T-helper 1 cell treated with Interleukin-12 subunit alpha and Interleukin-12 subunit beta and Interleukin-4 antibody, amounts not matched to agents 30 μg/mL and 1 μg/mL, for 36 hours (primary cell): Measurements from ENCODE around the gene CES4A.
"Not testable (repeated sequence)": the region's sequence is repeated elsewhere in the genome, so short reads cannot be mapped to it uniquely, and the experiment has no call there.

Experiments used
- H3K27ac Mint-ChIP-seq: one replicate; pipeline ENCODE4 v1.8.0; 2021; ENCODE audit warnings: mild to moderate bottlenecking, mixed read lengths
- H3K27me3 Mint-ChIP-seq: one replicate; pipeline ENCODE4 v1.8.0; 2021; ENCODE audit warnings: low read depth, mixed read lengths
- H3K36me3 Mint-ChIP-seq: one replicate; pipeline ENCODE4 v1.8.0; 2021; ENCODE audit warnings: low read depth, mixed read lengths
- H3K4me1 Mint-ChIP-seq: one replicate; pipeline ENCODE4 v1.8.0; 2021; ENCODE audit warnings: low read depth, mixed read lengths
- H3K4me3 Mint-ChIP-seq: one replicate; pipeline ENCODE4 v1.8.0; 2021; ENCODE audit warnings: mild to moderate bottlenecking, moderate library complexity, mixed read lengths
- H3K9me3 Mint-ChIP-seq: one replicate; pipeline ENCODE4 v1.8.0; 2021; ENCODE audit warnings: mixed read lengths

Gene CES4A

DNA sequence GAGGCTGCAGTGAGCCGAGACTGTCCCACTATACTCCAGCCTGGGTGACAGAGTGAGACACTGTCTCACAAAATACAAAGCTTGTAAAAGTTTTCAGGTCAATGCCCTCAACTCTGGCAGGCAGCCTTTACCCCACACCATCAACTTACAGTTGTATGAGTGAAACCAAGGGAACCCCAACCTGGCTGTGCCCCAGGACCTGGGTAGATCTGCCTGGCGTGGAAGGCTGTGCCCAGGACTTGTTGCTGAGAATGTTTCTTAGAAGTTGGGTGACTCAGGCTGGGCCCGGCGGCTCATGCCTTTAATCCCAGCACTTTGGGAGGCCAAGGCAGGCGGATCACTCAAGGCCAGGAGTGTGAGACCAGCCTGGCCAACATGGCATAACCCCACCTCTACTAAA, 19.5 kb upstream of the CES4A start:
- no peak overlapping the region for H3K4me3 Mint-ChIP-seq
- H3K27me3 Mint-ChIP-seq: peaks cover 4% of the 10 kb centered on the region
- no peaks in the 10 kb centered on the region for H3K9me3 Mint-ChIP-seq
- no peak overlapping the region for H3K27ac Mint-ChIP-seq
- H3K36me3 Mint-ChIP-seq: no peaks in the 10 kb centered on the region
- H3K4me1 Mint-ChIP-seq: no peaks in the 10 kb centered on the region

GRCh38 chr16:66970775-66971720, 17.3 kb upstream of the CES4A start:
- Mint-ChIP-seq H3K27ac (no peak overlapping the region), H3K4me3 (no peak overlapping the region), H3K27me3 (no peaks in the 10 kb centered on the region), H3K36me3 (peaks cover 4% of the 10 kb centered on the region), H3K4me1 (peaks cover 13% of the 10 kb centered on the region), H3K9me3 (no peaks in the 10 kb centered on the region)

GRCh38 chr16:66972983-66973382, 15.4 kb upstream of the CES4A start:
- Mint-ChIP-seq H3K9me3 (no peaks in the 10 kb centered on the region), H3K4me3 (no peak overlapping the region), H3K4me1 (peaks cover 22% of the 10 kb centered on the region), H3K36me3 (peaks cover 4% of the 10 kb centered on the region), H3K27ac (no peak overlapping the region), H3K27me3 (no peaks in the 10 kb centered on the region)

DNA sequence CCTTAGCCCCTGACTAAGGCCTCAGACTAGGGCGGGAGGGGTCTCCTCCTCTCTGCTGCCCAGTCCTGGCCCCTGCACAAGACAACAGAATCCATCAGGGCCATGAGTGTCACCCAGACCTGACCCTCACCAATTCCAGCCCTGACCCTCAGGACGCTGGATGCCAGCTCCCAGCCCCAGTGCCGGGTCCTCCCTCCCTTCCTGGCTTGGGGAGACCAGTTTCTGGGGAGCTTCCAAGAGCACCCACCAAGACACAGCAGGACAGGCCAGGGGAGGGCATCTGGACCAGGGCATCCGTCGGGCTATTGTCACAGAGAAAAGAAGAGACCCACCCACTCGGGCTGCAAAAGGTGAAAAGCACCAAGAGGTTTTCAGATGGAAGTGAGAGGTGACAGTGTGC, 14.7 kb upstream of the CES4A start:
- Mint-ChIP-seq H3K27ac (no peak overlapping the region), H3K36me3 (peaks cover 4% of the 10 kb centered on the region), H3K9me3 (no peaks in the 10 kb centered on the region), H3K4me3 (no peak overlapping the region), H3K27me3 (no peaks in the 10 kb centered on the region), H3K4me1 (peaks cover 26% of the 10 kb centered on the region)

- H3K4me1 Mint-ChIP-seq: peaks cover 32% of the 10 kb centered on the region
- not testable (repeated sequence) for H3K36me3 Mint-ChIP-seq, H3K27me3 Mint-ChIP-seq, H3K9me3 Mint-ChIP-seq
- H3K4me3 Mint-ChIP-seq: peak overlapping the region; percentile 81
- peak overlapping the region; percentile 87 for H3K27ac Mint-ChIP-seq
These were observed 14.0 kb upstream of the CES4A start for GRCh38 chr16:66974156-66974931.

GRCh38 chr16:66974932-66975246, 13.5 kb upstream of the CES4A start:
- H3K27me3 Mint-ChIP-seq, H3K9me3 Mint-ChIP-seq, H3K36me3 Mint-ChIP-seq: not testable (repeated sequence)
- Mint-ChIP-seq H3K27ac (peak overlapping the region; percentile 87), H3K4me1 (peaks cover 34% of the 10 kb centered on the region), H3K4me3 (peak overlapping the region; percentile 81)

DNA sequence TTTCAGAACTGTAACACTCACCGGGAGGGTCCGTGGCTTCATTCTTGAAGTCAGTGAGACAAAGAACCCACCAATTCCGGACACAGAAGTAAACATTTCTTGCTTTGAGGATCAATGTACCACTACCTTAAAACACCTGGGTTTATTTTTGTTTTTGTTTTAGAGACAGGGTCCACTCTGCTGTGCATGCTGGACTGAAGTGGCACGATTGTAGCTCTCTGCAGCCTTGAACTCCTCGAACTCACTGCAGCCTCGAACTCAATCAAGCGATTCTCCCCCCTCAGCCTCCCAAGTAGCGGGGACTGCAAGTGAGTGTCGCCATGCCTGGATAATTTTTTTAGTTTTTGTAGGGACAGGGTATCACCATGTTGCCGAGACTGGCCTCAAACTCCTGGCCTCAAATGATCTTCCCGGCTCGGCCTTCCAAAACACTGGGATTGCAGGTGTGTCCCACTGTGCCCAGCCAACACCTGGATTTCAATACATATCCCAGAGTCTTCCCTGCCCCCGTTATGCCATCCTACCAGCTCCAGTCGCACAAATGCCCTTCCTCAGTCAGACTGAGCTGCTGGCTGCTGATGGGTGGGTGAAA, 13.0 kb upstream of the CES4A start:
- H3K9me3 Mint-ChIP-seq: no peaks in the 10 kb centered on the region
- H3K36me3 Mint-ChIP-seq: peaks cover 4% of the 10 kb centered on the region
- H3K27ac Mint-ChIP-seq: peak overlapping the region; percentile 87
- H3K4me1 Mint-ChIP-seq: peaks cover 35% of the 10 kb centered on the region
- H3K27me3 Mint-ChIP-seq: no peaks in the 10 kb centered on the region
- H3K4me3 Mint-ChIP-seq: peak overlapping the region; percentile 81

DNA sequence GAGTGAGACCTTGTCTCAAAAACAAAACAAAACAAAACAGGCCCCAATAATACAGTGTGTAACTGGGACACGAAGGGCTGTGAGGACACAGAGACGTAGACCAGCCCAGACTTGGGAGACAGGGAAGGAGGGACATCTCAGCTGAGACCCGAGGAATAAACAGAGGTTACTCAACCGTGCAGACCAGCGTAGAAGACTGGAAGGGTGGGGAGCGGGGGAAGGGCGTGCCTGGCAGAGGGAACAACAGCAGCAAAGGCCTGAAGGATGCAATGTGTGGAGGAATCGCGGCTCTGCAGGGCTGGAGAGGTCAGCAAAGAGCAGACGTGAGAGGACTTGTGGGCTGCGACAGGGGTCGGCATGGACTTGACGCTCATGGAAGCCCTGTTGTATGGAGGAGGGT, 11.6 kb upstream of the CES4A start:
- peak overlapping the region; percentile 74 for H3K27ac Mint-ChIP-seq
- H3K4me3 Mint-ChIP-seq: no peak overlapping the region
- peaks cover 40% of the 10 kb centered on the region for H3K4me1 Mint-ChIP-seq

DNA sequence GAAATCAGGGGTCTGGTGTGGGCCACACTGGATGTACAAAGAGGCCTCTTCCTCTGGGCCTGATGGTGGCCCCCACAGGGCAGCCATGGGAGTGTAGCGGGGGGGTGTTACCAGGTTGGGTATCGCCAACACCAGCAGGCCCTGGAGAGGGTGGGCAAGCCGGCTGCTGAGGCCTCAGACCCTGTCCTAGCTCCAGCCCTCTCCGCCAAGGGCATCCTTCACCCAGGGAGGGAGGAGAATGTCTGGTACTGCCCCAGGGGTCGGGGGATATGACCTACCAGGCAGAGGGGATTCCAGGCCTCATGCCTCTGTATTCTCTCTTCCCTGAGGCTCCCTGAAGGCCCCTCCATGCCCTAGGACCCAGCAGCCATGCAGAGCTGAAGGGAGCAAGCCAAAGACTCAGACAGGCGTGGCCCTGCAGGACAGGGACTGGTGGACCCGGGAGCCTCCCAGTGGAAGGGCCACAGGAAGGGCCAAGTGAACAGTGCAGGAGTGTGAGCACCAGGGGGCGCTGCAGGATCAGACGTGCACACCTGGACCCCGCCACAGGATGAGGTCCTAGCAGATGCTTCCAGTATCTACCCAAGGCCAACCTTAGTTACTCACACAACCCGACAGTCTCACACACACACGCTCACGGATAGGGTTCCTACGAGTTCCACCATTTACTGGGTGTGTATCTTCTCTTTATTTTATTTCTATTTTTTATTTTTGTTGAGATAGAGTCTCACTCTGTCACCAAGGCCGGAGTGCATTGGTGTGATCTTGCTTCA, 10.9 kb upstream of the CES4A start:
- no peaks in the 10 kb centered on the region for H3K9me3 Mint-ChIP-seq
- H3K36me3 Mint-ChIP-seq: peaks cover 4% of the 10 kb centered on the region
- H3K27me3 Mint-ChIP-seq: no peaks in the 10 kb centered on the region
- no peak overlapping the region for H3K4me3 Mint-ChIP-seq
- peaks cover 46% of the 10 kb centered on the region for H3K4me1 Mint-ChIP-seq
- peak overlapping the region; percentile 85 for H3K27ac Mint-ChIP-seq

More for the DNA sequence above, 11.6 kb upstream of the CES4A start:
- no peaks in the 10 kb centered on the region for H3K9me3 Mint-ChIP-seq
- H3K27me3 Mint-ChIP-seq: no peaks in the 10 kb centered on the region
- peaks cover 4% of the 10 kb centered on the region for H3K36me3 Mint-ChIP-seq

GRCh38 chr16:66979011-66979717, 9.2 kb upstream of the CES4A start:
- Mint-ChIP-seq H3K4me3 (no peak overlapping the region), H3K27me3 (no peaks in the 10 kb centered on the region), H3K4me1 (peaks cover 56% of the 10 kb centered on the region), H3K9me3 (no peaks in the 10 kb centered on the region), H3K36me3 (peaks cover 4% of the 10 kb centered on the region), H3K27ac (peak overlapping the region; percentile 15)

- Mint-ChIP-seq H3K9me3 (peaks cover 4% of the 10 kb centered on the region), H3K4me3 (no peak overlapping the region), H3K4me1 (peaks cover 59% of the 10 kb centered on the region), H3K36me3 (peaks cover 5% of the 10 kb centered on the region), H3K27ac (peak overlapping the region; percentile 94), H3K27me3 (no peaks in the 10 kb centered on the region)
These were observed 5.4 kb upstream of the CES4A start for GRCh38 chr16:66983033-66983432.

- peaks cover 53% of the 10 kb centered on the region for H3K4me1 Mint-ChIP-seq
- peaks cover 5% of the 10 kb centered on the region for H3K36me3 Mint-ChIP-seq
- peak overlapping the region; percentile 22 for H3K4me3 Mint-ChIP-seq
- H3K9me3 Mint-ChIP-seq: peaks cover 4% of the 10 kb centered on the region
- H3K27ac Mint-ChIP-seq: peak overlapping the region; percentile 94
- no peaks in the 10 kb centered on the region for H3K27me3 Mint-ChIP-seq
These were observed 3.5 kb upstream of the CES4A start for GRCh38 chr16:66984892-66985311.

DNA sequence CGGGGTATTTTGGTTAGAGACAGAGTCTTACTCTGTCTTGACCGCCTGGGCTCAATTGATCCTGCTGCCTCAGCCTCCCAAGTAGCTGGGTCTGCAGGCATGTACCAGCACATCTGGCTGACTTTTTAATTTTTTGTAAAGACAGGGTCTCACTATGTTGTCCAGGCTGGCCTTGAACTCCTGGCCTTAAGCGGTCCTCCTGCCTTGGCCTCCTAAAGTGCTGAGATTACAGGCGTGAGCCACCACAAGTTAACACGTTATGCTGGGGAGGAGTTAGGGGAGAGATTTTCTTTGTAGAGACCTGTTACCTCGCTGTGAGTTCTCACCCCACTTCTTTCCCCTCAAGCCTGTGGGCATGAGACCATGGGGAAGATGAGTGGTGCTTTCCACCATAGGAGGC, 1.8 kb upstream of the CES4A start:
- Mint-ChIP-seq H3K4me1 (peaks cover 48% of the 10 kb centered on the region), H3K4me3 (no peak overlapping the region), H3K9me3 (peaks cover 4% of the 10 kb centered on the region), H3K27ac (peak overlapping the region; percentile 74), H3K27me3 (no peaks in the 10 kb centered on the region), H3K36me3 (peaks cover 5% of the 10 kb centered on the region)
